Measurements from ENCODE around the gene RSRC1.
"Not testable (repeated sequence)": the region's sequence is repeated elsewhere in the genome, so short reads cannot be mapped to it uniquely, and the experiment has no call there.

The RSRC1 gene

GRCh38 chr3:158121295-158121694, 11.4 kb downstream of the RSRC1 start:
- no peaks in the 10 kb centered on the region for H3K4me1 ChIP-seq
- TF ChIP-seq, protein P1, sequence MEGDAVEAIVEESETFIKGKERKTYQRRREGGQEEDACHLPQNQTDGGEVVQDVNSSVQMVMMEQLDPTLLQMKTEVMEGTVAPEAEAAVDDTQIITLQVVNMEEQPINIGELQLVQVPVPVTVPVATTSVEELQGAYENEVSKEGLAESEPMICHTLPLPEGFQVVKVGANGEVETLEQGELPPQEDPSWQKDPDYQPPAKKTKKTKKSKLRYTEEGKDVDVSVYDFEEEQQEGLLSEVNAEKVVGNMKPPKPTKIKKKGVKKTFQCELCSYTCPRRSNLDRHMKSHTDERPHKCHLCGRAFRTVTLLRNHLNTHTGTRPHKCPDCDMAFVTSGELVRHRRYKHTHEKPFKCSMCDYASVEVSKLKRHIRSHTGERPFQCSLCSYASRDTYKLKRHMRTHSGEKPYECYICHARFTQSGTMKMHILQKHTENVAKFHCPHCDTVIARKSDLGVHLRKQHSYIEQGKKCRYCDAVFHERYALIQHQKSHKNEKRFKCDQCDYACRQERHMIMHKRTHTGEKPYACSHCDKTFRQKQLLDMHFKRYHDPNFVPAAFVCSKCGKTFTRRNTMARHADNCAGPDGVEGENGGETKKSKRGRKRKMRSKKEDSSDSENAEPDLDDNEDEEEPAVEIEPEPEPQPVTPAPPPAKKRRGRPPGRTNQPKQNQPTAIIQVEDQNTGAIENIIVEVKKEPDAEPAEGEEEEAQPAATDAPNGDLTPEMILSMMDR (IDR thresholded peaks at IDR 0.05): no peak
- no peak overlapping the region for H3K9ac ChIP-seq
- no peak overlapping the region for H2AFZ ChIP-seq
- H3K27ac ChIP-seq: no peak overlapping the region
- no peaks in the 10 kb centered on the region for H3K36me3 ChIP-seq (ENCODE audit: control insufficient read depth, insufficient read depth, low read length)
- H3K4me2 ChIP-seq (ENCODE audit: low read length): no peak overlapping the region
- no peaks in the 10 kb centered on the region for H3K79me2 ChIP-seq
- no peaks in the 10 kb centered on the region for H3K27me3 ChIP-seq (ENCODE audit: control insufficient read depth, insufficient read depth, low read length)
- no peak overlapping the region for H3K4me3 ChIP-seq (ENCODE audit: low read depth, low read length)
- no peaks in the 10 kb centered on the region for H3K9me3 ChIP-seq (ENCODE audit: control insufficient read depth, low read length)

GRCh38 chr3:158122721-158123120, 12.8 kb downstream of the RSRC1 start:
- H3K36me3 ChIP-seq (ENCODE audit: control insufficient read depth, insufficient read depth, low read length); H3K4me1 ChIP-seq; H3K4me3 ChIP-seq (ENCODE audit: low read depth, low read length); H3K9ac ChIP-seq; H3K79me2 ChIP-seq; H2AFZ ChIP-seq; H3K9me3 ChIP-seq (ENCODE audit: control insufficient read depth, low read length); H3K27me3 ChIP-seq (ENCODE audit: control insufficient read depth, insufficient read depth, low read length); H3K27ac ChIP-seq; H3K4me2 ChIP-seq (ENCODE audit: low read length): not testable (repeated sequence)

DNA sequence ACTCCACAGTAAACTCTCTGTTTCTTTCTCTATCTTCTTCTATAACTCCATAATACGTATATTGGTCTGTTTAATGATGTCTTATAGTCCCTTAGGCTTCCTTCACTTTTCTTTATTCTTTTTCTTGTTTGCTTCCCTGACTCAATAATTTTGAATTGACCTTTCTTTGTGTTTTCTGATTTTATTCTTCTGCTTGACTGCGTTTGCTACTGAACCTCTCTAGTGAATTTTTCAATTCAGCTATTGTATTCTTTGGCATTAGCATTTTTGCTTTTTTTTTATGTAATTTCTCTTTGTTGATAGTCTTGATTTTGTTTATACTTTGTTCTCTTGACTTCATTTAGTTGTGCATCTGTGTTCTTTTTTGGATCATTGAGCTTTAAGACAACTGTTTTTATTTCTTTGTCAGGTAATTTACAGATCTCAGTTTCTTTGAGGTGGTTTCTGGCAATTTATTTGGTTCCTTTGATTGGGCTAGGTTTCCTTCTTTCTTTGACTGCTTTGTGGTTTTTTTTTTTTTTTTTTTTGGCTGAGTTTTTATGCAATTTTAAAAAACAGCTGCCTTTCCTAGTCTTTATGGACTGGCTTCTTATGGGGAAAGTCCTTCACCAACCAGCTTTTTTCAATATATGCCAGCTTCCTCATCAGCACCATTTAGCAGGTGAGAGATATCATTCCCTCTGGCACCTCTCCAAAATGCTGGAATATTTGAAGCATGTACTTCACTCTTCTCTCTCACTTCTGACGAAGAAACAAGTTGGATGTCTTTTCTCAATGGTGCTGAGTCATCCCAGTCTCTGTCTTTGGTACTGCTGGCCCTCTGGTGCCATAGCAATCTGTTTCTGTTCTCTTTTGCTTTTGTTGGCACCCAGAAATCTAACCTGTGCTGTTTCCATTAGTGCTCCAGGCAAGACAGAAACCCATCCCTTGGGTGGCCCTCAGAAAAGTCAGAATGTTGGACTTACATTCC, 17.6 kb downstream of the RSRC1 start:
- TF ChIP-seq, protein P1 (IDR thresholded peaks at IDR 0.05): no peak
- Histone ChIP-seq H3K79me2 (no peaks in the 10 kb centered on the region), H3K9me3 (ENCODE audit: control insufficient read depth, low read length) (no peaks in the 10 kb centered on the region), H2AFZ (no peak overlapping the region), H3K36me3 (ENCODE audit: control insufficient read depth, insufficient read depth, low read length) (no peaks in the 10 kb centered on the region), H3K4me1 (no peaks in the 10 kb centered on the region), H3K4me3 (ENCODE audit: low read depth, low read length) (no peak overlapping the region), H3K27ac (no peak overlapping the region), H3K4me2 (ENCODE audit: low read length) (no peak overlapping the region), H3K27me3 (ENCODE audit: control insufficient read depth, insufficient read depth, low read length) (no peaks in the 10 kb centered on the region), H3K9ac (no peak overlapping the region)

DNA sequence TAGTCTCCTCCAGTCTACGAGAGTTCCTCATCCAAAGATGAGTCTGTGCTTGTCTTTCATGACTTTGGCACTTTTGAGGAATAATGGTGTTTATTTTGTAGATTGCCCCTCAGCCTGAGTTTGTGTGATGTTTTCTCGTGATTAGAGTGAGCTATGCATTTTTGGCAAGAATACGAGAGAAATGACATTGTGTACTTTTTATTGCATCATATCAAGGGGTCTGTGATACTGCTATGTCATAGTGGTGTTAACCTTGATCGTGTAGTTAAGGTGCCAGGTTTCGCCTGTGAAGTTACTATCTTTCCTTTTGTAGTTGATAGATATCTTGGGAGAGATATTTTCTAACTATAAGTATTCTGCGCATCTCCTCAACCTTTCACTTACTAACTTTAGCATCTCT, 18.9 kb downstream of the RSRC1 start:
- H3K4me2 ChIP-seq (ENCODE audit: low read length): no peak overlapping the region
- H3K27ac ChIP-seq: no peak overlapping the region
- H3K9me3 ChIP-seq (ENCODE audit: control insufficient read depth, low read length): no peaks in the 10 kb centered on the region
- no peaks in the 10 kb centered on the region for H3K4me1 ChIP-seq
- TF ChIP-seq, protein P1 (IDR thresholded peaks at IDR 0.05): no peak
- no peak overlapping the region for H3K9ac ChIP-seq
- H3K27me3 ChIP-seq (ENCODE audit: control insufficient read depth, insufficient read depth, low read length): no peaks in the 10 kb centered on the region
- H3K79me2 ChIP-seq: no peaks in the 10 kb centered on the region
- no peaks in the 10 kb centered on the region for H3K36me3 ChIP-seq (ENCODE audit: control insufficient read depth, insufficient read depth, low read length)
- no peak overlapping the region for H3K4me3 ChIP-seq (ENCODE audit: low read depth, low read length)
- H2AFZ ChIP-seq: no peak overlapping the region

GRCh38 chr3:158134363-158134762, 24.5 kb downstream of the RSRC1 start:
- H3K9me3 ChIP-seq (ENCODE audit: control insufficient read depth, low read length): no peaks in the 10 kb centered on the region
- no peaks in the 10 kb centered on the region for H3K4me1 ChIP-seq
- H3K9ac ChIP-seq: no peak overlapping the region
- no peak overlapping the region for H3K4me3 ChIP-seq (ENCODE audit: low read depth, low read length)
- H2AFZ ChIP-seq: no peak overlapping the region
- TF ChIP-seq, protein P1 (IDR thresholded peaks at IDR 0.05): no peak
- no peak overlapping the region for H3K27ac ChIP-seq
- H3K4me2 ChIP-seq (ENCODE audit: low read length): no peak overlapping the region
- no peaks in the 10 kb centered on the region for H3K79me2 ChIP-seq
- no peaks in the 10 kb centered on the region for H3K27me3 ChIP-seq (ENCODE audit: control insufficient read depth, insufficient read depth, low read length)
- H3K36me3 ChIP-seq (ENCODE audit: control insufficient read depth, insufficient read depth, low read length): no peaks in the 10 kb centered on the region

Measured in parathyroid adenoma (tissue), 2 donors.